Tibial artery (tissue), 4 donors: ENCODE data around the gene GABRP.

Experiments
- DNase-seq, 2 donors: peaks; one replicate each; pipeline ENCODE4 v3.0.0-alpha.2; 2019
- H3K27ac ChIP-seq, 2 donors: fragments of 200-600 bp; sonication (generic) in 1 of 2; 1 replicate in 1 of 2; 2 replicates in 1 of 2; pipeline ENCODE4 v1.5.1; 2018 to 2019; ENCODE audit warnings: mild to moderate bottlenecking in 1 of 2
- H3K27me3 ChIP-seq, 2 donors: fragments of 200-600 bp; sonication (generic) in 1 of 2; one replicate each; pipeline versions ENCODE4 v1.5.1 to v1.6.0; 2016 to 2019
- H3K36me3 ChIP-seq, 3 donors: fragments of 200-600 bp; sonication (generic) in 2 of 3; one replicate each; pipeline ENCODE4 v1.5.1; 2016 to 2019; ENCODE audit warnings: mild to moderate bottlenecking in 2 of 3
- H3K4me1 ChIP-seq, 4 donors: fragments of 200-600 bp; sonication (generic) in 2 of 4; 1 replicate in 3 of 4; 2 replicates in 1 of 4; pipeline ENCODE4 v1.5.1; 2016 to 2019
- H3K4me3 ChIP-seq, 2 donors: fragments of 200-600 bp; sonication (generic) in 1 of 2; 1 replicate in 1 of 2; 2 replicates in 1 of 2; pipeline ENCODE4 v1.5.1; 2018 to 2019; ENCODE audit warnings: mild to moderate bottlenecking in 2 of 2
- H3K9me3 ChIP-seq, 3 donors: fragments of 200-600 bp; sonication (generic) in 1 of 3; one replicate each; pipeline ENCODE4 v1.5.1; 2016 to 2019
- intact Hi-C: fragments of 100-400 bp; cut with DNase I; formaldehyde crosslinking; loops from one replicate; pipeline ENCODE4 v1.15.0; 2023; ENCODE audit warnings: low total_unique reads
- TF ChIP-seq, protein P1 (sequence below), 2 experiments: fragments of 200-600 bp in 1 of 2; fragments of 450-650 bp in 1 of 2; IDR thresholded peaks; one replicate each; pipeline ENCODE4 v1.5.1; 2017 to 2019; ENCODE audit warnings: antibody characterized with exemption in 2 of 2, mild to moderate bottlenecking in 1 of 2, moderate library complexity in 1 of 2

The GABRP gene

DNA sequence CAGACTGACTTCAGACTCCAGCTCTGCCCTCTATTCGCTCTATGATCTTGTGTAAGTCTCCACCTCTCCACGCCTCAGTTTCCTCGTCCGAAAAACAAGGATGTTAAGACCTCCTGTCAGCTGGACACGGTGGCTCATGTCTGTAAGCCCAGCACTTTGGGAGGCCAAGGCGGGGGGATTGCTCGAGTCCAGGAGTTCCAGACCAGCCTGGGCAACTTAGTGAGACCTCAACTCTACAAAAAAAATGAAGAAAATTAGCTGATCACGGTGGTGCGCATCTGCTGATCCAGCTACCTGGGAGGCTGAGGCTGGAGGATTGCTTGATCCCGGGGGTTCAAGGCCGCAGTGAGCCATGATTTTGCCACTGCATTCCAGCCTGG lies 36.6 kb upstream of the GABRP start:
- H3K4me3 ChIP-seq: no peak overlapping the region
- peaks cover 0 to 25% (median 16%) of the 10 kb centered on the region in 4 donors for H3K4me1 ChIP-seq
- TF ChIP-seq, protein P1, sequence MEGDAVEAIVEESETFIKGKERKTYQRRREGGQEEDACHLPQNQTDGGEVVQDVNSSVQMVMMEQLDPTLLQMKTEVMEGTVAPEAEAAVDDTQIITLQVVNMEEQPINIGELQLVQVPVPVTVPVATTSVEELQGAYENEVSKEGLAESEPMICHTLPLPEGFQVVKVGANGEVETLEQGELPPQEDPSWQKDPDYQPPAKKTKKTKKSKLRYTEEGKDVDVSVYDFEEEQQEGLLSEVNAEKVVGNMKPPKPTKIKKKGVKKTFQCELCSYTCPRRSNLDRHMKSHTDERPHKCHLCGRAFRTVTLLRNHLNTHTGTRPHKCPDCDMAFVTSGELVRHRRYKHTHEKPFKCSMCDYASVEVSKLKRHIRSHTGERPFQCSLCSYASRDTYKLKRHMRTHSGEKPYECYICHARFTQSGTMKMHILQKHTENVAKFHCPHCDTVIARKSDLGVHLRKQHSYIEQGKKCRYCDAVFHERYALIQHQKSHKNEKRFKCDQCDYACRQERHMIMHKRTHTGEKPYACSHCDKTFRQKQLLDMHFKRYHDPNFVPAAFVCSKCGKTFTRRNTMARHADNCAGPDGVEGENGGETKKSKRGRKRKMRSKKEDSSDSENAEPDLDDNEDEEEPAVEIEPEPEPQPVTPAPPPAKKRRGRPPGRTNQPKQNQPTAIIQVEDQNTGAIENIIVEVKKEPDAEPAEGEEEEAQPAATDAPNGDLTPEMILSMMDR (IDR thresholded peaks at IDR 0.05): no peak
- H3K9me3 ChIP-seq: no peaks in the 10 kb centered on the region
- intact Hi-C loops: no loop called here
- peaks cover 0 to 7% of the 10 kb centered on the region in 2 donors for H3K27me3 ChIP-seq
- DNase-seq: no peak
- H3K27ac ChIP-seq: no peak overlapping the region
- no peaks in the 10 kb centered on the region for H3K36me3 ChIP-seq

DNA sequence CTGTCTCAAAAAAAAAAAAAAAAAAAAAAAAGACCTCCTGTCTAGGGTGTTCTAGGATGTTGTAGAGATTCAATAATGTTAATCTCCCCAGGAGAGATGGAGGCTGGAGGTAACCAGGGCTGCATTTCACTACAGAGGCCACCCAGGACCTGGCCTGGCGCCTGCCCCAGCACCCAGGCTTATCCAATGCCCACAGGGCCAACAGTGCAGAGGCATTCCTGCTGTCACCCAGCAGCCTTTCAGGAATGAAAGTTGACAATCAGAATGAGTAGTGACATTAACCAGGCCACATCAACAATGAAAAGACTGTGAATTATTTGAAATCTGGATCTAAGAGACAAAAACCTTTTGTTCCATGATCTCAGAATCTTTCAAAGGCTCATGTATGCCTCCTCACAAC lies 36.2 kb upstream of the GABRP start:
- intact Hi-C loops: no loop called here
- no peak overlapping the region for H3K4me3 ChIP-seq
- no peaks in the 10 kb centered on the region for H3K36me3 ChIP-seq
- TF ChIP-seq, protein P1 (IDR thresholded peaks at IDR 0.05): no peak
- no peak overlapping the region for H3K27ac ChIP-seq
- peaks cover 0 to 9% of the 10 kb centered on the region in 2 donors for H3K27me3 ChIP-seq
- no peaks in the 10 kb centered on the region for H3K9me3 ChIP-seq
- DNase-seq: no peak
- peaks cover 0 to 25% (median 16%) of the 10 kb centered on the region in 4 donors for H3K4me1 ChIP-seq

DNA sequence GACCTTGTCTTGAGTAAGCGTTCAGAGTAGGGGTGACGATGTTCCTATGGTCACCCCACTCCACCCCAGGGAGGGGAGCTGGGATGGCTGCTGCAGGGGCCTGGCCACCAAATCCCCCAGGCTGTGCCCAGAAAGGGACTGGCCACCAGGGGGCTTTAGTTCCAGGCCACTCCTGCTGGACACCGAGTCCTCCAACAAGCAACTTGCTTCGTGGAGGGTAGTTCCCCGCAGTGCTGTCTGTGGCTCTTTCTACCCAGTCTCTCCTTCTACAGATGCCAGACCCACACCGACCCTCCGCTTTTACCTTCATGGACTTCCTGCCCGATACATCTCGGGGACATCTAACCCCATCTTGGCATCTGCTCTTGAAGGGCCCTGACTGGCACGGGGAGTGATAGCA lies 35.7 kb upstream of the GABRP start:
- no peak overlapping the region for H3K27ac ChIP-seq
- H3K36me3 ChIP-seq: no peaks in the 10 kb centered on the region
- DNase-seq: no peak
- peaks cover 0 to 25% (median 16%) of the 10 kb centered on the region in 4 donors for H3K4me1 ChIP-seq
- peaks cover 0 to 9% of the 10 kb centered on the region in 2 donors for H3K27me3 ChIP-seq
- H3K9me3 ChIP-seq: no peaks in the 10 kb centered on the region
- TF ChIP-seq, protein P1 (IDR thresholded peaks at IDR 0.05): no peak
- intact Hi-C loops: no loop called here
- H3K4me3 ChIP-seq: no peak overlapping the region

DNA sequence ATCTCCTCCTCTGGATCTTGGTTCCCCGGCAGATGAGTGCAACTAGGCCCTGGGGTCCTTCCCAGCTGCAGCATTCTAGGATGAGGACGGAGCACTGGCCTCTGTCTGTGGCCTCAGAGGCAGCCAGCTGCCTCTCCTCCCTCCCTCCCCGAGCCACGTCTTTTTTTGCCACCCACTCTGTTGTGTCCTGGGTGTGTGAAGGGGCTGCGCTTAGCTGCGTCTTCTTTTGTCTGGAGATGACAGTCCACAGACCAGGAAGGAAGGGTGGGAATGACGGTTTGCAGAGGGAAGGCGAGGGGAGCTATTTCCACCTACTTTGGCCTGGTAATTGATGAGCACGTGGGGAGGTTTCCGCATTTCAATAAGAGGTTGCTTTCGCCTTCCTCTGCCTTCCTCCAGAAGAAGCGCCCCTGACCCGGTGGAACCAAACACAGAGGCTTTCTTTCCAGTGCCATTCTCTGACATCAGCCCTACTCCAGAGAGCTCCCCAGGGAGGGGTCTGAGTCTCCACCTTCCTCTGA lies 34.5 kb upstream of the GABRP start:
- intact Hi-C loops: no loop called here
- TF ChIP-seq, protein P1 (IDR thresholded peaks at IDR 0.05): no peak
- Histone ChIP-seq H3K4me3 (no peak overlapping the region), H3K9me3 (no peaks in the 10 kb centered on the region), H3K36me3 (no peaks in the 10 kb centered on the region), H3K27me3 (peaks cover 0 to 9% of the 10 kb centered on the region in 2 donors), H3K27ac (no peak overlapping the region), H3K4me1 (peaks cover 0 to 24% (median 16%) of the 10 kb centered on the region in 4 donors)
- no peak for DNase-seq

DNA sequence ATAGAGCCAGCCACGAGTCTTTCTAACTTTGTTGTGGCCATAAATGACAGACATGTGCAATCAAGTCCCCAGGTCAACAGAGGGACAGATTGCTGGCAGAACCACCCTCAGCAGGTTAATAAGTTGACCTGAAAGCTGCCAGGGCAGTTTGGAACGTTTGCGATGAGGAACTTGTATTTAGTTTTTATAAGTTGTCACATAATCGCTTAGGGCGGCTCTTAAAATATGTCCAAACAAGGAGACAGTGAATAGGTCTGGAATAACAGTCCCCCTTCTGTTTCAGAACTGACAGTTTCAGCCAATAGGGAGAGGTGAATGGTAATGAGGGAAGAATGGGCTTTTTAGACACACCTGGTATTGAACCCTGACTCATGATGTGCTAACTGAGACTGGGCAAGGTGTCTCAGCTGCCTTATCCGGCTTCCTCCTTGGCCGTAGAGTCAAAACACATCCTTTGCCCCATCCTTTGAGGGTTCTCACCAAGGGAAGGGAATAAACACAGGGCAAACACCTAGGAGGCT lies 33.6 kb upstream of the GABRP start:
- no peak overlapping the region for H3K4me3 ChIP-seq
- TF ChIP-seq, protein P1 (IDR thresholded peaks at IDR 0.05): no peak
- H3K4me1 ChIP-seq: peaks cover 0 to 15% (median 10%) of the 10 kb centered on the region in 4 donors
- no peaks in the 10 kb centered on the region for H3K36me3 ChIP-seq
- H3K9me3 ChIP-seq: no peaks in the 10 kb centered on the region
- intact Hi-C loops: no loop called here
- no peak overlapping the region for H3K27ac ChIP-seq
- H3K27me3 ChIP-seq: peaks cover 0 to 9% of the 10 kb centered on the region in 2 donors
- DNase-seq: no peak
